GM23338 (cell line): Measurements from ENCODE around the gene ERFE. TPM values are rescaled to one million over a fixed set of nuclear protein-coding genes. Genes with fewer than 3 reads are reported as not detected.

ENCODE experiments used
- ATAC-seq: fragments of 200-7000 bp; cut with Tn5 transposase; 3 replicates; pipeline ENCODE4 v1.9.1; 2020
- DNase-seq: peaks from one replicate; pipeline ENCODE4 v3.0.0-alpha.2; 2015; ENCODE audit warnings: low spot score
- H2AFZ ChIP-seq: fragments of 200-600 bp; sonication (generic); 2 replicates; pipeline ENCODE4 v1.8.0; 2016; ENCODE audit warnings: antibody characterized with exemption, mild to moderate bottlenecking, moderate library complexity
- H3F3A ChIP-seq: fragments of 200-600 bp; sonication (generic); replicated peaks from 2 replicates; pipeline ENCODE4 v1.8.0; 2017; ENCODE audit warnings: antibody characterized with exemption, mixed run types, low read depth
- H3K27ac ChIP-seq: fragments of 200-600 bp; sonication (generic); 2 replicates; pipeline ENCODE4 v1.6.1; 2016; ENCODE audit warnings: low read depth
- H3K27me3 ChIP-seq: fragments of 200-600 bp; sonication (generic); 2 replicates; pipeline ENCODE4 v1.8.0; 2016; ENCODE audit warnings: mild to moderate bottlenecking, mixed run types, moderate library complexity; ENCODE audit not compliant: insufficient read depth
- H3K36me3 ChIP-seq: fragments of 200-600 bp; sonication (generic); 2 replicates; pipeline ENCODE4 v1.8.0; 2016; ENCODE audit warnings: mild to moderate bottlenecking; ENCODE audit not compliant: insufficient read depth
- H3K4me1 ChIP-seq: fragments of 200-600 bp; sonication (generic); 2 replicates; pipeline ENCODE4 v1.8.0; 2016; ENCODE audit warnings: mild to moderate bottlenecking, moderate library complexity; ENCODE audit not compliant: insufficient read depth
- H3K4me2 ChIP-seq: fragments of 200-600 bp; sonication (generic); 2 replicates; pipeline ENCODE4 v1.7.1; 2017; ENCODE audit warnings: mixed run types
- H3K4me3 ChIP-seq: fragments of 200-600 bp; sonication (generic); 2 replicates; pipeline ENCODE4 v1.6.1; 2016; ENCODE audit warnings: mixed run types
- H3K79me2 ChIP-seq: fragments of 200-600 bp; sonication (generic); replicated peaks from 2 replicates; pipeline ENCODE4 v1.8.0; 2017; ENCODE audit warnings: mild to moderate bottlenecking; ENCODE audit not compliant: insufficient read depth
- H3K9me2 ChIP-seq: fragments of 200-600 bp; sonication (generic); 2 replicates; pipeline ENCODE4 v1.8.0; 2017; ENCODE audit not compliant: insufficient read depth
- H4K20me1 ChIP-seq: fragments of 200-600 bp; sonication (generic); replicated peaks from 2 replicates; pipeline ENCODE4 v1.8.0; 2017; ENCODE audit warnings: mild to moderate bottlenecking; ENCODE audit not compliant: insufficient read depth
- H3K27ac Mint-ChIP-seq: 2 replicates; pipeline ENCODE4 v1.8.0; 2020; ENCODE audit warnings: inconsistent platforms, mild to moderate bottlenecking, moderate library complexity, mixed read lengths
- H3K27me3 Mint-ChIP-seq: 3 replicates; pipeline ENCODE4 v1.8.0; 2022; ENCODE audit warnings: low read depth, mild to moderate bottlenecking, moderate library complexity, mixed read lengths, inconsistent platforms; ENCODE audit not compliant: insufficient read depth, poor library complexity
- H3K36me3 Mint-ChIP-seq: 3 replicates; pipeline ENCODE4 v1.8.0; 2021; ENCODE audit warnings: low read depth, mild to moderate bottlenecking, inconsistent platforms, moderate library complexity, mixed read lengths
- H3K4me1 Mint-ChIP-seq: 3 replicates; pipeline ENCODE4 v1.8.0; 2020; ENCODE audit warnings: mild to moderate bottlenecking, inconsistent platforms, mixed read lengths
- H3K4me3 Mint-ChIP-seq: 3 replicates; pipeline ENCODE4 v1.8.0; 2021; ENCODE audit warnings: moderate library complexity, mild to moderate bottlenecking, inconsistent platforms, mixed read lengths
- H3K9me3 Mint-ChIP-seq: 3 replicates; pipeline ENCODE4 v1.8.0; 2020; ENCODE audit warnings: moderate library complexity, mild to moderate bottlenecking, inconsistent platforms, mixed read lengths
- EZH2 ChIP-seq: fragments of 200-600 bp; sonication (generic); IDR thresholded peaks from one replicate; pipeline ENCODE4 v1.8.0; 2017; ENCODE audit warnings: antibody characterized with exemption, mild to moderate bottlenecking, low read depth; ENCODE audit not compliant: unreplicated experiment
- NANOG ChIP-seq: IDR thresholded peaks from 2 replicates; pipeline ENCODE4 v1.6.1; 2016; ENCODE audit warnings: antibody characterized with exemption, borderline replicate concordance
- ZNF114 ChIP-seq: fragments of 250-450 bp; sonication (Bioruptor Pico); IDR thresholded peaks from 2 replicates; pipeline ENCODE4 v1.5.0; 2020; ENCODE audit warnings: mild to moderate bottlenecking, moderate library complexity
- ZNF331 ChIP-seq: fragments of 250-450 bp; sonication (Bioruptor Pico); IDR thresholded peaks from 2 replicates; pipeline ENCODE4 v1.5.0; 2020; ENCODE audit warnings: low read depth, mild to moderate bottlenecking, moderate library complexity
- polyA plus RNA-seq: library from polyadenylated mRNA; unstranded; fragments of >200 nt; fragmentation: Nextera tagmentation; extraction: Ambion mirVana; gene quantifications from 2 replicates; pipeline ENCODE4 v1.2.1, GENCODE V29; 2016
- total RNA-seq: library from RNA; depleted of rRNA; stranded (reverse); fragments of >200 nt; shearing (Covaris generic); gene quantifications from 2 replicates; pipeline ENCODE4 v1.2.3, GENCODE V29; 2014
- TF ChIP-seq, protein P1 (sequence below): IDR thresholded peaks from 2 replicates; pipeline ENCODE4 v1.6.1; 2016; ENCODE audit warnings: antibody characterized with exemption
- TF ChIP-seq, protein P2 (sequence below): IDR thresholded peaks from one replicate; pipeline ENCODE4 v1.6.1; 2018; ENCODE audit warnings: antibody characterized with exemption; ENCODE audit not compliant: unreplicated experiment
- TF ChIP-seq, protein P3 (sequence below), 2 experiments: fragments of 200-600 bp in 1 of 2; sonication (generic) in 1 of 2; conservative IDR thresholded peaks; 2 replicates each; pipeline versions ENCODE4 v1.5.1 to v1.6.1; 2016 to 2017; ENCODE audit warnings: antibody characterized with exemption in 2 of 2, low read depth in 2 of 2, mild to moderate bottlenecking in 2 of 2, moderate library complexity in 1 of 2

ERFE gene
- total and polyA plus RNA-seq, 2 experiments from 2014 or later = 1.0 to 3.3 TPM

DNA sequence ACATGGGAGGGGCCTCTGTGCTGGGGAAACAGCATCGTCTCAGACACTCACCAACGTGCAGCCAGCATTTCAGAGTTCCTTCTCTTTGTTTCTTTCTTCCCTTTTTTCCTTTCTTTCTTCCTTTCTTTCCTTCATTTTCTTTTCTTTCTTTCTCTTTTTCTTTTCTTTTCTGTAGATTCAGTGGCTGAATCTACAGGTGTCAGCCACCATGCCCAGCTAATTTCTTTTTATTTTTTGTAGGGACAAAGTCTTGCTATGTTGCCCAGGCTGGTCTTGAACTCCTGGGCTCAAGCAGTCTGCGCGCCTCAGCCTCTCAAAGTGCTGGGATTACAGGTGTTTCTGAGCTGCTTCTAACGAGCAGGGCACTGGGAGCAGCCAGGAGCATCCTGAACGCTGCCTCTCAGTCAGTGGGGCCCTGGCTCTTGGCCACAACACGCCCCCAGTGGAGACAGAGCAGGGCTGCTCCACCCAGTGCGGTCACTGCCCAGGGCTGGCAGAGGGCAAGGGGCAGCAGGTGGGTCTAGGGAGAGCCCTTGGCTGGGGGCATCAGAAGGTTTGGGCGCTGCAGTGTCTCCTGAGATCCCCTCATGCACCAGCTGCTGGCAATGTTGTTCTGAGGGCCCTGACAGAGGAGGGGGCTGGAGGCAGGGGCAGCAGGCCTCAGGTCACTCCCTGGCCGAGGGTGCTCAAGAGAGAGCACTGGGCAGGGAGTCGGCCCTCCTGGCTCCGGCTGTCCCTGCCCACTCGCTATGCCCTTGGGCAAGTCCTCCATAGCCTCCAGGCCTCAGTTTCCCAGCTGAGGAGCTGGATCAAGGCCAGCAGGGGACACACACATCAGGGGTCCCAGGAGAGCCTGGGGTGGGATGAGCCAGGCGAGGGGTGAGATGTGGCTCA is 25.0 kb upstream of the ERFE start:
- H3K9me3 Mint-ChIP-seq = no peaks in the 10 kb centered on the region
- H3K4me1 Mint-ChIP-seq = peaks cover 5% of the 10 kb centered on the region; the same call in 1 of the 3 replicates
- Histone ChIP-seq H2AFZ (no peak overlapping the region), H3K4me1 (no peaks in the 10 kb centered on the region), H3K4me2 (no peak overlapping the region), H3K9me2 (no peaks in the 10 kb centered on the region), H3K27ac (no peak overlapping the region), H3K79me2 (no peaks in the 10 kb centered on the region), H3K36me3 (no peaks in the 10 kb centered on the region), H3K27me3 (no peaks in the 10 kb centered on the region), H4K20me1 (no peaks in the 10 kb centered on the region), H3K4me3 (no peak overlapping the region), H3F3A (no peaks in the 10 kb centered on the region)
- no peak overlapping the region for H3K27ac Mint-ChIP-seq
- peak; percentile 48 for ATAC-seq
- H3K27me3 Mint-ChIP-seq = peaks cover 10% of the 10 kb centered on the region
- no peak overlapping the region; the same call in 2 of the 3 replicates for H3K4me3 Mint-ChIP-seq
- no peaks in the 10 kb centered on the region for H3K36me3 Mint-ChIP-seq
- DNase-seq = no peak
- TF ChIP-seq, protein P1, sequence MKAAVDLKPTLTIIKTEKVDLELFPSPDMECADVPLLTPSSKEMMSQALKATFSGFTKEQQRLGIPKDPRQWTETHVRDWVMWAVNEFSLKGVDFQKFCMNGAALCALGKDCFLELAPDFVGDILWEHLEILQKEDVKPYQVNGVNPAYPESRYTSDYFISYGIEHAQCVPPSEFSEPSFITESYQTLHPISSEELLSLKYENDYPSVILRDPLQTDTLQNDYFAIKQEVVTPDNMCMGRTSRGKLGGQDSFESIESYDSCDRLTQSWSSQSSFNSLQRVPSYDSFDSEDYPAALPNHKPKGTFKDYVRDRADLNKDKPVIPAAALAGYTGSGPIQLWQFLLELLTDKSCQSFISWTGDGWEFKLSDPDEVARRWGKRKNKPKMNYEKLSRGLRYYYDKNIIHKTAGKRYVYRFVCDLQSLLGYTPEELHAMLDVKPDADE = no peak
- TF ChIP-seq ZNF331 (CRISPR knock-in tag) (no peak), EZH2 (no peak), ZNF114 (CRISPR knock-in tag) (no peak)
- TF ChIP-seq, protein P2, sequence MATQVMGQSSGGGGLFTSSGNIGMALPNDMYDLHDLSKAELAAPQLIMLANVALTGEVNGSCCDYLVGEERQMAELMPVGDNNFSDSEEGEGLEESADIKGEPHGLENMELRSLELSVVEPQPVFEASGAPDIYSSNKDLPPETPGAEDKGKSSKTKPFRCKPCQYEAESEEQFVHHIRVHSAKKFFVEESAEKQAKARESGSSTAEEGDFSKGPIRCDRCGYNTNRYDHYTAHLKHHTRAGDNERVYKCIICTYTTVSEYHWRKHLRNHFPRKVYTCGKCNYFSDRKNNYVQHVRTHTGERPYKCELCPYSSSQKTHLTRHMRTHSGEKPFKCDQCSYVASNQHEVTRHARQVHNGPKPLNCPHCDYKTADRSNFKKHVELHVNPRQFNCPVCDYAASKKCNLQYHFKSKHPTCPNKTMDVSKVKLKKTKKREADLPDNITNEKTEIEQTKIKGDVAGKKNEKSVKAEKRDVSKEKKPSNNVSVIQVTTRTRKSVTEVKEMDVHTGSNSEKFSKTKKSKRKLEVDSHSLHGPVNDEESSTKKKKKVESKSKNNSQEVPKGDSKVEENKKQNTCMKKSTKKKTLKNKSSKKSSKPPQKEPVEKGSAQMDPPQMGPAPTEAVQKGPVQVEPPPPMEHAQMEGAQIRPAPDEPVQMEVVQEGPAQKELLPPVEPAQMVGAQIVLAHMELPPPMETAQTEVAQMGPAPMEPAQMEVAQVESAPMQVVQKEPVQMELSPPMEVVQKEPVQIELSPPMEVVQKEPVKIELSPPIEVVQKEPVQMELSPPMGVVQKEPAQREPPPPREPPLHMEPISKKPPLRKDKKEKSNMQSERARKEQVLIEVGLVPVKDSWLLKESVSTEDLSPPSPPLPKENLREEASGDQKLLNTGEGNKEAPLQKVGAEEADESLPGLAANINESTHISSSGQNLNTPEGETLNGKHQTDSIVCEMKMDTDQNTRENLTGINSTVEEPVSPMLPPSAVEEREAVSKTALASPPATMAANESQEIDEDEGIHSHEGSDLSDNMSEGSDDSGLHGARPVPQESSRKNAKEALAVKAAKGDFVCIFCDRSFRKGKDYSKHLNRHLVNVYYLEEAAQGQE = no peak
- TF ChIP-seq, protein P3, sequence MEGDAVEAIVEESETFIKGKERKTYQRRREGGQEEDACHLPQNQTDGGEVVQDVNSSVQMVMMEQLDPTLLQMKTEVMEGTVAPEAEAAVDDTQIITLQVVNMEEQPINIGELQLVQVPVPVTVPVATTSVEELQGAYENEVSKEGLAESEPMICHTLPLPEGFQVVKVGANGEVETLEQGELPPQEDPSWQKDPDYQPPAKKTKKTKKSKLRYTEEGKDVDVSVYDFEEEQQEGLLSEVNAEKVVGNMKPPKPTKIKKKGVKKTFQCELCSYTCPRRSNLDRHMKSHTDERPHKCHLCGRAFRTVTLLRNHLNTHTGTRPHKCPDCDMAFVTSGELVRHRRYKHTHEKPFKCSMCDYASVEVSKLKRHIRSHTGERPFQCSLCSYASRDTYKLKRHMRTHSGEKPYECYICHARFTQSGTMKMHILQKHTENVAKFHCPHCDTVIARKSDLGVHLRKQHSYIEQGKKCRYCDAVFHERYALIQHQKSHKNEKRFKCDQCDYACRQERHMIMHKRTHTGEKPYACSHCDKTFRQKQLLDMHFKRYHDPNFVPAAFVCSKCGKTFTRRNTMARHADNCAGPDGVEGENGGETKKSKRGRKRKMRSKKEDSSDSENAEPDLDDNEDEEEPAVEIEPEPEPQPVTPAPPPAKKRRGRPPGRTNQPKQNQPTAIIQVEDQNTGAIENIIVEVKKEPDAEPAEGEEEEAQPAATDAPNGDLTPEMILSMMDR (conservative IDR thresholded peaks at IDR 0.05; ENCODE audit: low read depth in 2 of 2) = peak in 1 of 2 experiments; percentile 22; a peak in 2 of 4 replicates

DNA sequence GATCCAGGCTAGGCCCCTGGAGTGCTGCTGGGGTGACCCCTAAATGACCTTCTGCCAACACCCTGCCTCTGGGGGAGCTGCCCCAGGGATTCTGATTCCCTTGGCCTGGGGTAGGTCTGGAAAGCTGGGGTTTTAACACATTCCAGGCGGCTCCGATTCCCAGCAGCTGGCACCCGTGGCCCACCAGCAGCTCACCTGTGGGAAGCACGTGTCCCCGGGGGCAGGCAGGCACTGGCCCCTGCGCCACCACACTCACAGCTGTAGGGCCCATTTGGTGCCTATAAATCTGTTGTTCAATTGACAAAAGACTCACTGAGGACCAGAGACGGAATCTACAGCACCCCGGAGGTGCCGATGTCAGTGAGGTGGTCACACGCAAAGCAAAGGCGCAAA is 24.4 kb upstream of the ERFE start:
- Mint-ChIP-seq H3K4me3 (no peak overlapping the region), H3K36me3 (no peaks in the 10 kb centered on the region), H3K27me3 (peaks cover 10% of the 10 kb centered on the region), H3K9me3 (no peaks in the 10 kb centered on the region), H3K4me1 (peaks cover 5% of the 10 kb centered on the region; the same call in 1 of the 3 replicates), H3K27ac (no peak overlapping the region)
- Histone ChIP-seq H4K20me1 (no peaks in the 10 kb centered on the region), H3K9me2 (no peaks in the 10 kb centered on the region), H2AFZ (no peak overlapping the region), H3K27ac (no peak overlapping the region), H3K27me3 (no peaks in the 10 kb centered on the region), H3K4me2 (no peak overlapping the region), H3K4me1 (no peaks in the 10 kb centered on the region), H3K4me3 (no peak overlapping the region), H3K36me3 (no peaks in the 10 kb centered on the region), H3F3A (no peaks in the 10 kb centered on the region), H3K79me2 (no peaks in the 10 kb centered on the region)
- ATAC-seq = no peak
- TF ChIP-seq NANOG = no peak
- no peak for DNase-seq
